ENCODE data around the gene EML4. TPM values are rescaled to one million over a fixed set of nuclear protein-coding genes. Genes with fewer than 3 reads are reported as not detected.

EML4 gene
- total and polyA plus RNA-seq, 2 of the 13 experiments (the other 11 are each of a cell fraction or from before 2014, with no cell fraction given) = 243 to 476 TPM

DNA sequence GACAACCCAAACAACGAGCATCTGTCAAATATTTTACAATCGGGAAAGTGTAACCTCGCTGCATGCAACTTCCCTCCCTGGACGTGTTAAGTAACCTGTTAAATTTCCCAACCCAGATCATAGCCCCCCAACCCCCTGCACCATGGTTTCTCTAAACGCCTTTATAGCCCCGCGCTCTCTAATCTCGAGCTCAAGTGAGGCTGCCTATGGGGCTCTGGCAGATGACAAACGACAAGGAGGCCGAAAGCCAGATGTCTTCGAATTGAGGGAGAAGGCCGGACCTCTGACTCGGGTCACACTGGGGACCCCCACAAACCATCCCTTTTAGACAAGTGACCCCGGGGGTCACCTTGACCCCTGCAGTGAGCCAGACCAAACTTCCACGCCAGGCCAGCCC is 191.3 kb downstream of the EML4 start (continued):
- TF ChIP-seq ZNF839 (CRISPR knock-in tag; IDR thresholded peaks at IDR 0.05; ENCODE audit: borderline replicate concordance) = no peak
- TF ChIP-seq ZBTB25 (CRISPR knock-in tag; IDR thresholded peaks at IDR 0.05) = no peak
- TF ChIP-seq ZNF580 (CRISPR knock-in tag; IDR thresholded peaks at IDR 0.05; ENCODE audit: borderline replicate concordance, low read depth) = no peak
- TF ChIP-seq ZGPAT (CRISPR knock-in tag; IDR thresholded peaks at IDR 0.05) = no peak
- TF ChIP-seq, protein P1, sequence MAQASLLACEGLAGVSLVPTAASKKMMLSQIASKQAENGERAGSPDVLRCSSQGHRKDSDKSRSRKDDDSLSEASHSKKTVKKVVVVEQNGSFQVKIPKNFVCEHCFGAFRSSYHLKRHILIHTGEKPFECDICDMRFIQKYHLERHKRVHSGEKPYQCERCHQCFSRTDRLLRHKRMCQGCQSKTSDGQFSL (CRISPR knock-in tag; IDR thresholded peaks at IDR 0.05) = no peak
- TF ChIP-seq ZNF577 (CRISPR knock-in tag; IDR thresholded peaks at IDR 0.05; ENCODE audit: borderline replicate concordance, low read depth) = no peak
- no peak for TF ChIP-seq KLF11 (CRISPR knock-in tag; IDR thresholded peaks at IDR 0.05)
- TF ChIP-seq FOXP1 (IDR thresholded peaks at IDR 0.05) = no peak
- TF ChIP-seq FOXP1 (CRISPR knock-in tag; IDR thresholded peaks at IDR 0.05) = no peak
- TF ChIP-seq ATF1 (CRISPR knock-in tag; IDR thresholded peaks at IDR 0.05) = no peak
- no peak for TF ChIP-seq ZNF101 (CRISPR knock-in tag; IDR thresholded peaks at IDR 0.05; ENCODE audit: borderline replicate concordance, low read depth)
- TF ChIP-seq THAP11 (CRISPR knock-in tag; IDR thresholded peaks at IDR 0.05) = no peak
- no peak for TF ChIP-seq ADNP (CRISPR knock-in tag; IDR thresholded peaks at IDR 0.05)
- no peak for TF ChIP-seq CEBPZ (IDR thresholded peaks at IDR 0.05; ENCODE audit: low read length)
- no peak for TF ChIP-seq REXO4 (CRISPR knock-in tag; IDR thresholded peaks at IDR 0.05; ENCODE audit: borderline replicate concordance)
- no peak for TF ChIP-seq ZMYM4 (CRISPR knock-in tag; IDR thresholded peaks at IDR 0.05)
- TF ChIP-seq CTCF (CRISPR knock-in tag; IDR thresholded peaks at IDR 0.05) = no peak
- TF ChIP-seq ZNF138 (CRISPR knock-in tag; IDR thresholded peaks at IDR 0.05; ENCODE audit: low read depth) = no peak
- no peak for TF ChIP-seq FOXP4 (CRISPR knock-in tag; IDR thresholded peaks at IDR 0.05)
- TF ChIP-seq ZNF34 (CRISPR knock-in tag; IDR thresholded peaks at IDR 0.05; ENCODE audit: borderline replicate concordance) = no peak
- no peak for TF ChIP-seq CBX1 (IDR thresholded peaks at IDR 0.05; ENCODE audit: low read depth)
- no peak for TF ChIP-seq ZNF607 (CRISPR knock-in tag; IDR thresholded peaks at IDR 0.05; ENCODE audit: borderline replicate concordance)

Data from HepG2 (cell line).